CD8-positive, alpha-beta memory T cell (primary cell): ENCODE measurements around the gene MARCHF9. TPM values are rescaled to one million over a fixed set of nuclear protein-coding genes. Genes with fewer than 3 reads are reported as not detected.
A peak's percentile ranks its signal among the peaks of the same experiment; 100 is the strongest.
"Not testable (repeated sequence)": the region's sequence is repeated elsewhere in the genome, so short reads cannot be mapped to it uniquely, and the experiment has no call there.

Experiments
- CTCF ChIA-PET: fragments of 350-600 bp; sonication (Branson Sonifier 250); formaldehyde crosslinking; loops from one replicate; lab custom pipeline; 2021; ENCODE audit warnings: antibody characterized with exemption; lab: Charles Lee
- POLR2A ChIA-PET: fragments of 350-600 bp; sonication (Branson Sonifier 250); formaldehyde crosslinking; loops from one replicate; lab custom pipeline; 2021; ENCODE audit warnings: antibody characterized with exemption; lab: Charles Lee
- DNase-seq, 5 donors: peaks; one replicate each; pipeline versions ENCODE4 v3.0.0 to v3.0.0-alpha.2; 2020 to 2022; ENCODE audit warnings: mixed read lengths in 1 of 5
- H3K27ac ChIP-seq: one replicate; pipeline ENCODE4 v1.7.0; 2013; ENCODE audit warnings: low read depth, mild to moderate bottlenecking, low read length, moderate library complexity
- H3K27me3 ChIP-seq: 2 replicates; pipeline ENCODE4 v1.7.0; 2013; ENCODE audit warnings: low read length, mild to moderate bottlenecking; ENCODE audit not compliant: insufficient read depth, poor library complexity, severe bottlenecking
- H3K36me3 ChIP-seq: 2 replicates; pipeline ENCODE4 v1.7.0; 2013; ENCODE audit warnings: mild to moderate bottlenecking, low read length, moderate library complexity; ENCODE audit not compliant: insufficient read depth
- H3K4me1 ChIP-seq: 2 replicates; pipeline ENCODE4 v1.7.0; 2013; ENCODE audit warnings: mild to moderate bottlenecking, low read length, moderate library complexity; ENCODE audit not compliant: insufficient read depth
- H3K4me3 ChIP-seq: 2 replicates; pipeline ENCODE4 v1.7.0; 2013; ENCODE audit warnings: mild to moderate bottlenecking, low read length
- H3K9me3 ChIP-seq: 2 replicates; pipeline ENCODE4 v1.7.0; 2013; ENCODE audit warnings: mild to moderate bottlenecking, low read length
- H3K27ac Mint-ChIP-seq, 8 donors: one replicate each; pipeline ENCODE4 v1.8.0; 2020 to 2021; ENCODE audit warnings: mixed read lengths in 8 of 8, mild to moderate bottlenecking in 6 of 8, inconsistent platforms in 3 of 8, moderate library complexity in 3 of 8
- H3K27me3 Mint-ChIP-seq, 2 donors: one replicate each; pipeline ENCODE4 v1.8.0; 2020 to 2021; ENCODE audit warnings: mixed read lengths in 2 of 2, mild to moderate bottlenecking in 1 of 2, moderate library complexity in 1 of 2
- H3K36me3 Mint-ChIP-seq, 3 donors: one replicate each; pipeline ENCODE4 v1.8.0; 2020 to 2021; ENCODE audit warnings: mixed read lengths in 3 of 3, inconsistent platforms in 1 of 3, mild to moderate bottlenecking in 1 of 3
- H3K4me1 Mint-ChIP-seq, 3 donors: one replicate each; pipeline ENCODE4 v1.8.0; 2020 to 2021; ENCODE audit warnings: mixed read lengths in 3 of 3, inconsistent platforms in 1 of 3, mild to moderate bottlenecking in 1 of 3
- H3K4me3 Mint-ChIP-seq, 7 donors: one replicate each; pipeline ENCODE4 v1.8.0; 2020 to 2021; ENCODE audit warnings: mixed read lengths in 7 of 7, mild to moderate bottlenecking in 6 of 7, moderate library complexity in 4 of 7, inconsistent platforms in 2 of 7
- H3K9me3 Mint-ChIP-seq, 5 donors: one replicate each; pipeline ENCODE4 v1.8.0; 2020 to 2022; ENCODE audit warnings: mixed read lengths in 5 of 5, mild to moderate bottlenecking in 3 of 5, moderate library complexity in 2 of 5, inconsistent platforms in 1 of 5
- polyA plus RNA-seq: library from polyadenylated mRNA; unstranded; fragments of 300-500 nt; fragmentation: Illumina TruSeq; gene quantifications from one replicate; pipeline ENCODE4 v1.2.3, GENCODE V29; 2021
- total RNA-seq, 2 experiments: library from RNA; stranded (reverse); gene quantifications; one replicate each; pipeline ENCODE4 v1.2.3, GENCODE V29; 2021

Gene MARCHF9
- total and polyA plus RNA-seq, 3 experiments from 2014 or later: 5.7 to 27.2 (median 26.3) TPM

DNA sequence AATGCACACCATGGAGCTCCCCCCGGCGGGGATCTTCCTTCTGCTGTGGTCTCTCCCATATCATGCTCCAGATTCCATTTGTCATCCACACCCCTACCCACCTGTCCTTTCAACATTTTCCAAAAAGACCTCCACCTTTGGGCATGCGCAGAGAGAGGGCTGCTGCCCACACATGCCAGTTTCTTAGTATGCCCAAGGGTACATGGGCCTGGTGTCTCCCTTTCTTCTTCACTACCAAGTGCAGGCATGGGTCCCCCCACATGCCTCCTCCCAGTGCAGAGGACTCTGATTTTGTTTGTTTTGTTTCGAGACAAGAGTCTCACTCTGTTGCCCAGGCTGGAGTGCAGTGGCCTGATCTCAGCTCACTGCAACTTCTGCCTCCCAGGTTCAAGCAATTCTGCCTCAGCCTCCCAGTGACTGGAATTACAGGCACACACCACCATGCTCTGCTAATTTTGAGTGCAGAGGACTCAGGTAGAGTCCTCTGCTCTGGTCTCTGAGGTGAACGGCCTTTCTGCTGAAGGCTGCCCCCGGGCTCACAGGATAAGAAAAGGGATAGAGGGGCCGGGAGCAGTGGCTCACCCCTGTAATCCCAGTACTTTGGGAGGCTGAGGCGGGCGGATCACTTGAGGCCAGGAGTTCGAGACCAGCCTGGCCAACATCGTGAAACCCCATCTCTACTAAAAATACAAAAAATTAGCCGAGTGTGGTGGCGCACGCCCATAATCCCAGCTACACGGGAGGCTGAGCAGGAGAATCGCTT, 32.9 kb upstream of the MARCHF9 start:
- H3K27me3 Mint-ChIP-seq, H3K9me3 ChIP-seq, H3K27me3 ChIP-seq, DNase-seq, CTCF ChIA-PET, H3K4me1 ChIP-seq, H3K4me3 ChIP-seq, H3K4me3 Mint-ChIP-seq, H3K9me3 Mint-ChIP-seq, H3K27ac ChIP-seq: not testable (repeated sequence)
- Mint-ChIP-seq H3K27ac (peak overlapping the region in 4 of 8 donors; percentile 10 to 85 (median 45)), H3K4me1 (peaks cover 9 to 29% (median 15%) of the 10 kb centered on the region in 3 donors), H3K36me3 (peaks cover 4 to 59% (median 14%) of the 10 kb centered on the region in 3 donors)
- peaks cover 31% of the 10 kb centered on the region for H3K36me3 ChIP-seq
- POLR2A ChIA-PET: interaction anchor here (0.6 to 1.2 kb wide), 4 partner anchors 15 to 148 kb away, joined by 3 to 5 read pairs (median 3); partner anchors contain the start of gene TSPAN31

- H3K27ac Mint-ChIP-seq: peak overlapping the region; percentile 12 to 95 (median 67)
- CTCF ChIA-PET: no interaction called here
- peaks cover 9 to 29% (median 15%) of the 10 kb centered on the region in 3 donors for H3K4me1 Mint-ChIP-seq
- no peaks in the 10 kb centered on the region for H3K4me1 ChIP-seq
- no peak overlapping the region for H3K4me3 ChIP-seq
- H3K27me3 Mint-ChIP-seq: peaks cover 0 to 1% of the 10 kb centered on the region in 2 donors
- peaks cover 4 to 62% (median 14%) of the 10 kb centered on the region in 3 donors for H3K36me3 Mint-ChIP-seq
- H3K9me3 ChIP-seq: no peaks in the 10 kb centered on the region
- no peaks in the 10 kb centered on the region for H3K9me3 Mint-ChIP-seq
- no peaks in the 10 kb centered on the region for H3K27me3 ChIP-seq
- H3K27ac ChIP-seq: no peak overlapping the region
- peaks cover 30% of the 10 kb centered on the region for H3K36me3 ChIP-seq
- no peak for DNase-seq
- POLR2A ChIA-PET: interaction anchor here (0.6 to 1.2 kb wide), 7 partner anchors 14 to 1273 kb away, joined by 3 to 7 read pairs (median 4); partner anchors contain the start of genes ARHGEF25 and TSPAN31
- peak overlapping the region in 1 of 7 donors; percentile 23 for H3K4me3 Mint-ChIP-seq
These were observed 31.9 kb upstream of the MARCHF9 start for GRCh38 chr12:57722716-57723629.

GRCh38 chr12:57723630-57723962, 31.3 kb upstream of the MARCHF9 start:
- H3K27ac Mint-ChIP-seq: peak overlapping the region in 7 of 8 donors; percentile 40 to 85 (median 72)
- H3K4me1 Mint-ChIP-seq: peaks cover 9 to 29% (median 15%) of the 10 kb centered on the region in 3 donors

GRCh38 chr12:57724003-57724935, 30.6 kb upstream of the MARCHF9 start:
- ChIA-PET CTCF (interaction anchor here (1.0 kb wide), 2 partner anchors 17 to 20 kb away, joined by 3 read pairs; no protein-coding TSS in a partner anchor), POLR2A (interaction anchor here (0.7 to 1.0 kb wide), 3 partner anchors 13 to 618 kb away, joined by 4 to 10 read pairs (median 7); no protein-coding TSS in a partner anchor)
- H3K36me3 Mint-ChIP-seq: peaks cover 9 to 59% (median 11%) of the 10 kb centered on the region in 3 donors
- H3K9me3 ChIP-seq: no peaks in the 10 kb centered on the region
- H3K4me1 Mint-ChIP-seq: peaks cover 9 to 29% (median 15%) of the 10 kb centered on the region in 3 donors
- H3K4me1 ChIP-seq: no peaks in the 10 kb centered on the region
- H3K9me3 Mint-ChIP-seq: no peaks in the 10 kb centered on the region
- H3K4me3 ChIP-seq: no peak overlapping the region
- peaks cover 0 to 1% of the 10 kb centered on the region in 2 donors for H3K27me3 Mint-ChIP-seq
- no peak overlapping the region for H3K4me3 Mint-ChIP-seq
- H3K27ac ChIP-seq: no peak overlapping the region
- no peak for DNase-seq
- H3K27me3 ChIP-seq: no peaks in the 10 kb centered on the region
- H3K36me3 ChIP-seq: peaks cover 20% of the 10 kb centered on the region
- H3K27ac Mint-ChIP-seq: peak overlapping the region; percentile 54 to 98 (median 84)

More at GRCh38 chr12:57723630-57723962, 31.3 kb upstream of the MARCHF9 start:
- H3K9me3 ChIP-seq: no peaks in the 10 kb centered on the region
- peak overlapping the region in 1 of 7 donors; percentile 23 for H3K4me3 Mint-ChIP-seq
- no peak overlapping the region for H3K4me3 ChIP-seq
- no peaks in the 10 kb centered on the region for H3K27me3 ChIP-seq
- H3K27me3 Mint-ChIP-seq: peaks cover 0 to 1% of the 10 kb centered on the region in 2 donors
- H3K36me3 Mint-ChIP-seq: peaks cover 8 to 61% (median 15%) of the 10 kb centered on the region in 3 donors
- POLR2A ChIA-PET: interaction anchor here (1.0 to 1.2 kb wide), 2 partner anchors 18 to 21 kb away, joined by 3 to 4 read pairs; partner anchors contain the start of gene TSPAN31
- H3K36me3 ChIP-seq: peaks cover 25% of the 10 kb centered on the region
- CTCF ChIA-PET: interaction anchor here (1.0 kb wide), 1 partner anchor 18 kb away, joined by 3 read pairs; no protein-coding TSS in a partner anchor
- H3K9me3 Mint-ChIP-seq: no peaks in the 10 kb centered on the region
- no peak for DNase-seq
- H3K27ac ChIP-seq: no peak overlapping the region
- H3K4me1 ChIP-seq: no peaks in the 10 kb centered on the region

DNA sequence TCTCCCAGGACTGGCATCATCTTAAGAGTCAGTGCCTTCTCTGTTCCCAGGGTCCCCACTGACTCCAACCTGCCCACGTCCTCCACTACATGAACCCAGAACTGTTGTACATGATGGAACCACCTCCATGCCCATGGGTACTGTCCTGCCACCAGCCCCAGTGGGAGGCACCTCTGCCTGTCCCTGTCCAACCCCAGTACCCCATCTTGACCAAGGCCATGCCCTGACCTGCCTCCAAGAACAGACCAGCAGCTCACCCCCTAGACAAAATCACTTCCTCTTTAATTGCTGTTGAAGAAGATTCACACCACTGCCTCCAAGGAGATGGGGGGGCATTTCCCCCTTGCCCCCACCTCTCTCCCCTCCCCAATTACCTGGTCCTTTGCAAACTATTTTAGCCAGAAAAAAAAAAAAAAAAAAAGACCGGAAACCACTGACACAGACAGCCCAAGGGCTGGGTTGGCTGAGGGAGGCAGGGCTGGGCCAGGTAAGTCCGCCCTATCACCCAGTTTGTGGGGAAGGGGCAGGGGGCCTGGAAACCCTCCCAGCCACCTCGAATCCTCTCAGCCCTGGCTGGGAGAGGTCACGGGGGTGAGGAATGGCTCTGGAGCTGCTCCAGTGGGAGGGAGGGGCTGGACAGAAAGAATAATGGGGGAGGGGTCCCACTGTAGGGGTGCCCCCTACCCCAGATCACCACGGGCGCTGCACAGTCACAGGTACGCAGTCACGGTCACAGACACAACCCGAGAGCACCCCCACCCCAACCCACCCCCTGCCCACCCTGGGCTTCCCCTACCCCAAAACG, 29.8 kb upstream of the MARCHF9 start:
- peaks cover 9 to 29% (median 15%) of the 10 kb centered on the region in 3 donors for H3K4me1 Mint-ChIP-seq

GRCh38 chr12:57725851-57726150, 29.1 kb upstream of the MARCHF9 start:
- peak overlapping the region in 1 of 7 donors; percentile 58 for H3K4me3 Mint-ChIP-seq
- no peaks in the 10 kb centered on the region for H3K9me3 Mint-ChIP-seq
- no peak overlapping the region for H3K27ac Mint-ChIP-seq
- no peaks in the 10 kb centered on the region for H3K27me3 ChIP-seq
- no peak for DNase-seq
- no peaks in the 10 kb centered on the region for H3K4me1 ChIP-seq
- H3K27me3 Mint-ChIP-seq: peaks cover 0 to 1% of the 10 kb centered on the region in 2 donors
- H3K4me3 ChIP-seq: no peak overlapping the region
- H3K4me1 Mint-ChIP-seq: peaks cover 9 to 29% (median 15%) of the 10 kb centered on the region in 3 donors
- ChIA-PET POLR2A (no interaction called here), CTCF (interaction anchor here (1.8 to 3.0 kb wide), 2 partner anchors 16 to 19 kb away, joined by 5 to 11 read pairs; partner anchors contain the start of gene TSPAN31)
- no peak overlapping the region for H3K27ac ChIP-seq
- H3K36me3 ChIP-seq: peaks cover 23% of the 10 kb centered on the region
- H3K9me3 ChIP-seq: no peaks in the 10 kb centered on the region
- H3K36me3 Mint-ChIP-seq: peaks cover 7 to 59% (median 9%) of the 10 kb centered on the region in 3 donors

More for the DNA sequence above, 29.8 kb upstream of the MARCHF9 start:
- Histone ChIP-seq H3K27me3 (no peaks in the 10 kb centered on the region), H3K4me3 (no peak overlapping the region), H3K27ac (no peak overlapping the region), H3K36me3 (peaks cover 20% of the 10 kb centered on the region), H3K4me1 (no peaks in the 10 kb centered on the region), H3K9me3 (no peaks in the 10 kb centered on the region)
- POLR2A ChIA-PET: interaction anchor here (0.7 to 0.8 kb wide), 2 partner anchors 12 to 619 kb away, joined by 7 to 10 read pairs; no protein-coding TSS in a partner anchor
- no peak for DNase-seq
- Mint-ChIP-seq H3K27ac (peak overlapping the region; percentile 35 to 98 (median 84)), H3K4me3 (no peak overlapping the region), H3K9me3 (no peaks in the 10 kb centered on the region), H3K27me3 (peaks cover 0 to 1% of the 10 kb centered on the region in 2 donors), H3K36me3 (peaks cover 7 to 59% (median 9%) of the 10 kb centered on the region in 3 donors)
- CTCF ChIA-PET: interaction anchor here (1.0 to 3.0 kb wide), 3 partner anchors 16 to 21 kb away, joined by 3 to 11 read pairs (median 5); partner anchors contain the start of gene TSPAN31
